ENCODE data around the gene SELENOS.

Gene SELENOS

DNA sequence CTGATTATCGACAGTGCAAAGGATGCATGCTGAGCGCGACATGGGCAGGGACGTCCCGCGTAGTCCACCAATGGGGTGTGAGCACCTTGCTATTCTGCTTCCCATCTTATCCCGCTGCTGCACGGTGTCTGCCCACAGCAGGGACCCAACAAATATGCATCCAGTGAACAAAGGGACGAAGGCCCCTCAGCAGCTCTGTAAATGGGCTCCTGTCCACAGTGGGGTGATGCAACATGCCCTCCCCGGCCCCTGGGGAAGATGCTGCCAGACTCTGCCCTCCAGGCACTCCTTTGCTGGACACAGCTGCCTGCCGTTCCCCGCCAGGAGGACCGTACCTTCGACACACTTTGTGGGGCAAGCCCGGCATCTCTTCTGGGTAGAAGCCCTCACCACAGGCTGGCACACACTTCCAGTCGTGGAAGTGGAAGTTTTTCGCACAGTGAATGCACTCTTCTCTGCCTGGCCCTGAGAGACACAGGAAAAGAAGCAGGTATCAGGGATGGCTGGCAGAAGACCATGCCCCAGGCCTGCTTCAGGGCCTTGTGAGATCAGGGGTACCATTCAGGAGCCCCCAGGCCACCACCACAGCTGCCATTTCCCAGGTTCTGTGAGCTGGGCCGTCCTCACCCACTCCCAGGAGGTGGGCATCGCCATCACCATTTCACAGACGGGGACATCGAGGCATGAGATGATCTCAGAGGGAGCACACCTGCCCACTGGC is 35.9 kb upstream of the SELENOS start:
- Histone ChIP-seq H2BK120ac (ENCODE audit: low read depth, low read length) (no peak overlapping the region), H2BK5ac (ENCODE audit: low read depth, low read length, poor library complexity, severe bottlenecking) (no peak overlapping the region), H3K4me3 (ENCODE audit: insufficient read depth in 1 of 2, low read depth in 1 of 2, low read length in 2 of 2) (no peak overlapping the region), H3K27ac (ENCODE audit: low read length, poor library complexity, severe bottlenecking) (no peak overlapping the region), H3K23ac (ENCODE audit: low read length in 2 of 2) (no peak overlapping the region), H3K18ac (ENCODE audit: low read depth in 1 of 2, low read length in 2 of 2) (no peak overlapping the region), H2BK12ac (ENCODE audit: low read length in 2 of 2) (no peak overlapping the region), H3K4ac (ENCODE audit: low read depth in 1 of 2, low read length in 2 of 2) (no peak overlapping the region), H2AK5ac (ENCODE audit: low read length, severe bottlenecking) (no peak overlapping the region), H3K4me2 (ENCODE audit: low read length, poor library complexity, severe bottlenecking) (no peak overlapping the region), H2AFZ (ENCODE audit: low read depth, low read length) (no peak overlapping the region), H4K91ac (ENCODE audit: low read length) (no peak overlapping the region), H3K9ac (ENCODE audit: low read length) (no peak overlapping the region), H4K8ac (ENCODE audit: low read length) (no peak overlapping the region), H3K79me1 (replicated peaks; ENCODE audit: low read length, poor library complexity, severe bottlenecking) (no peaks in the 10 kb centered on the region), H3K36me3 (ENCODE audit: control insufficient read depth in 1 of 2, insufficient read depth in 2 of 2, low read depth in 1 of 2, low read length in 2 of 2) (no peaks in the 10 kb centered on the region), H3K27me3 (ENCODE audit: control insufficient read depth in 1 of 2, insufficient read depth in 1 of 2, low read length in 2 of 2) (peaks cover 3 to 4% of the 10 kb centered on the region in 2 experiments), H3K9me3 (ENCODE audit: control insufficient read depth, low read length) (no peaks in the 10 kb centered on the region), H2BK15ac (ENCODE audit: low read depth, poor library complexity, severe bottlenecking) (no peak overlapping the region), H3K14ac (ENCODE audit: low read length in 2 of 2) (no peak overlapping the region), H3K4me1 (ENCODE audit: control insufficient read depth, insufficient read depth, low read depth, low read length) (no peaks in the 10 kb centered on the region)
- no peak for DNase-seq
- WGBS, result 91% methylated on average over 21 of the region's 21 CpGs

DNA sequence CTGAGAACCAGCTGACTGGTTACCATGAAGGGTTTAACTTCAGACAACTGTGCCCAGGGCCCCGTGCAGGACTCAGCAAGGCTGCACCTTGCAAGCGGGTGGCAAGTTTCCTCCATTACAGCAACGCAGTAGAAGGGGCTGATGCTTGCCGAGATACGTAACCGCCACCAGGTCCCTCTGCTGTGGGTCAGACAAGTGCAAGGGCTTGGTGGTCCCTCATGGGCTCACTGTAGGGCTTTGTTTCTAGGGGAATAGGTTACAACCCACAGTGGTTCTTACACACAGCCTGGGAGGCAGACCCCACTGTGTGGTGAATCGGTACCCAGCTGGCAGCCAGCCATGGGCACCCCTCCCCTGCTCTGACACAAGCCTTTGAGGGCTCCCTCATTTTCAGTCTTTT is 33.2 kb upstream of the SELENOS start:
- Histone ChIP-seq H3K79me1 (replicated peaks; ENCODE audit: low read length, poor library complexity, severe bottlenecking) (no peaks in the 10 kb centered on the region), H3K14ac (ENCODE audit: low read length in 2 of 2) (no peak overlapping the region), H2BK120ac (ENCODE audit: low read depth, low read length) (no peak overlapping the region), H2AFZ (ENCODE audit: low read depth, low read length) (no peak overlapping the region), H2AK5ac (ENCODE audit: low read length, severe bottlenecking) (no peak overlapping the region), H3K4me1 (ENCODE audit: control insufficient read depth, insufficient read depth, low read depth, low read length) (no peaks in the 10 kb centered on the region), H3K4ac (ENCODE audit: low read depth in 1 of 2, low read length in 2 of 2) (no peak overlapping the region), H3K4me2 (ENCODE audit: low read length, poor library complexity, severe bottlenecking) (no peak overlapping the region), H3K27me3 (ENCODE audit: control insufficient read depth in 1 of 2, insufficient read depth in 1 of 2, low read length in 2 of 2) (peaks cover 0 to 11% of the 10 kb centered on the region in 2 experiments), H3K36me3 (ENCODE audit: control insufficient read depth in 1 of 2, insufficient read depth in 2 of 2, low read depth in 1 of 2, low read length in 2 of 2) (no peaks in the 10 kb centered on the region), H3K4me3 (ENCODE audit: insufficient read depth in 1 of 2, low read depth in 1 of 2, low read length in 2 of 2) (no peak overlapping the region), H4K8ac (ENCODE audit: low read length) (no peak overlapping the region), H3K27ac (ENCODE audit: low read length, poor library complexity, severe bottlenecking) (no peak overlapping the region), H2BK15ac (ENCODE audit: low read depth, poor library complexity, severe bottlenecking) (no peak overlapping the region), H2BK12ac (ENCODE audit: low read length in 2 of 2) (no peak overlapping the region), H2BK5ac (ENCODE audit: low read depth, low read length, poor library complexity, severe bottlenecking) (no peak overlapping the region), H3K18ac (ENCODE audit: low read depth in 1 of 2, low read length in 2 of 2) (no peak overlapping the region), H3K9ac (ENCODE audit: low read length) (no peak overlapping the region), H3K23ac (ENCODE audit: low read length in 2 of 2) (no peak overlapping the region), H4K91ac (ENCODE audit: low read length) (no peak overlapping the region), H3K9me3 (ENCODE audit: control insufficient read depth, low read length) (no peaks in the 10 kb centered on the region)
- WGBS, result 92% methylated on average over 7 of the region's 7 CpGs
- DNase-seq, result no peak

DNA sequence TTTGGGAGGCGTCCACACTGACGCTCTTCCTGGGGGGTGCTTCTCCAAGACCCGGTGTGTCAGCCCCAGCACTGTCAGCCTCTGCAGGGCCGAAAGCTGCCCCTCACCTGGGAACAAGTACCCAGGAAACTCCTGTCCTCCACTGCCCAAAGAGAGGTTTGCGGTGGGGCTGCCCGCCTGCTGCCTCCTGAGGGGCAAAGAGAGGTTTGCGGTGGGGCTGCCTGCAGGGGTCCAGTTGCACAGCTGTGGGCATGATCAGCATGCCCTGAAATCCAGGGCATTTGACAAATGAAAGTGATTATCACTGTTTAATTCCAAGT is 32.8 kb upstream of the SELENOS start:
- Histone ChIP-seq H3K36me3 (ENCODE audit: control insufficient read depth in 1 of 2, insufficient read depth in 2 of 2, low read depth in 1 of 2, low read length in 2 of 2) (no peaks in the 10 kb centered on the region), H2BK120ac (ENCODE audit: low read depth, low read length) (no peak overlapping the region)

DNA sequence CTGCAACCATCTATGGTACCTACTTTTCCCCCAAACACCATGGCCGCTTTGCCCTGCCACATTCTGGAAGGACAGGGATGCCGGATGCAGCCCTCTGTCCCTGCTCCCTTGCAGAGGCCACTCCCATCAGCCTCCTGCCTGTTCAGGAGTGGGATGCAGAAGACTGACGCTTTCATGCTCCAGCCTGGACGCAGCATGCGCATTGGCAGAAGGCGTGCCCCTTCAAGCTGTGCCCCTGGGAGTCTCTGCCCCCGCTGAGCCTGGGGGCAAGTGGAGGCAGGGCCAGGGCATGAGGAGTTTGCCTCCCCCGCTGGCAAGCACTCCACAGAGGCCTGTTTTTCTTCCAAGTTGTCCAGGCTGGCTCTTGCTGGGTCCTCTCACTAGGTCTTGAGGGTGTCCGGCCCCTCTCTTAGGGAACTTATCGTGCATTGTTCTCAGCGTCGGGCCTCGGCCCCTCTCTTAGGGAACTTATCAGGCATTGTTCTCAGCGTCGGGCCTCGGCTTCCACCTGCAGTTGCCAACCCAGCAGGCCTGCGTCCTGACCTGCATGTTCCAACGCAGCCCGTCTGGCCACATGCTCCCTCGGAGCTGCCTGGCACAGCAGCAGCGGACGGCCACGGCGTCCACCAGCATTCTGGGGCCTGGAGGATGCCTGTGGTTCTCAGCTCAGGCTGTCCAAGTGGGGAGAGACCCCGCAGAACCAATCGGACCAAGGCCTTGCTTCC is 32.3 kb upstream of the SELENOS start:
- Histone ChIP-seq H2BK5ac (ENCODE audit: low read depth, low read length, poor library complexity, severe bottlenecking) (no peak overlapping the region), H3K4ac (ENCODE audit: low read depth in 1 of 2, low read length in 2 of 2) (no peak overlapping the region), H4K8ac (ENCODE audit: low read length) (no peak overlapping the region), H3K9me3 (ENCODE audit: control insufficient read depth, low read length) (no peaks in the 10 kb centered on the region), H3K27ac (ENCODE audit: low read length, poor library complexity, severe bottlenecking) (no peak overlapping the region), H3K23ac (ENCODE audit: low read length in 2 of 2) (no peak overlapping the region), H3K27me3 (ENCODE audit: control insufficient read depth in 1 of 2, insufficient read depth in 1 of 2, low read length in 2 of 2) (peaks cover 0 to 11% of the 10 kb centered on the region in 2 experiments), H3K4me2 (ENCODE audit: low read length, poor library complexity, severe bottlenecking) (no peak overlapping the region), H2AFZ (ENCODE audit: low read depth, low read length) (no peak overlapping the region), H2BK15ac (ENCODE audit: low read depth, poor library complexity, severe bottlenecking) (no peak overlapping the region), H3K4me3 (ENCODE audit: insufficient read depth in 1 of 2, low read depth in 1 of 2, low read length in 2 of 2) (no peak overlapping the region), H2BK120ac (ENCODE audit: low read depth, low read length) (no peak overlapping the region), H4K91ac (ENCODE audit: low read length) (no peak overlapping the region), H3K18ac (ENCODE audit: low read depth in 1 of 2, low read length in 2 of 2) (no peak overlapping the region), H3K14ac (ENCODE audit: low read length in 2 of 2) (no peak overlapping the region), H3K9ac (ENCODE audit: low read length) (no peak overlapping the region), H3K79me1 (replicated peaks; ENCODE audit: low read length, poor library complexity, severe bottlenecking) (no peaks in the 10 kb centered on the region), H2AK5ac (ENCODE audit: low read length, severe bottlenecking) (no peak overlapping the region), H2BK12ac (ENCODE audit: low read length in 2 of 2) (no peak overlapping the region), H3K36me3 (ENCODE audit: control insufficient read depth in 1 of 2, insufficient read depth in 2 of 2, low read depth in 1 of 2, low read length in 2 of 2) (no peaks in the 10 kb centered on the region), H3K4me1 (ENCODE audit: control insufficient read depth, insufficient read depth, low read depth, low read length) (no peaks in the 10 kb centered on the region)
- DNase-seq, result no peak
- 83% methylated on average over 26 of the region's 26 CpGs for WGBS

More for the DNA sequence above, 32.8 kb upstream of the SELENOS start:
- Histone ChIP-seq H3K79me1 (replicated peaks; ENCODE audit: low read length, poor library complexity, severe bottlenecking) (no peaks in the 10 kb centered on the region), H2BK15ac (ENCODE audit: low read depth, poor library complexity, severe bottlenecking) (no peak overlapping the region), H3K4me3 (ENCODE audit: insufficient read depth in 1 of 2, low read depth in 1 of 2, low read length in 2 of 2) (no peak overlapping the region), H3K27ac (ENCODE audit: low read length, poor library complexity, severe bottlenecking) (no peak overlapping the region), H2AFZ (ENCODE audit: low read depth, low read length) (no peak overlapping the region), H3K18ac (ENCODE audit: low read depth in 1 of 2, low read length in 2 of 2) (no peak overlapping the region), H3K4me1 (ENCODE audit: control insufficient read depth, insufficient read depth, low read depth, low read length) (no peaks in the 10 kb centered on the region), H2BK5ac (ENCODE audit: low read depth, low read length, poor library complexity, severe bottlenecking) (no peak overlapping the region), H3K23ac (ENCODE audit: low read length in 2 of 2) (no peak overlapping the region), H2AK5ac (ENCODE audit: low read length, severe bottlenecking) (no peak overlapping the region), H3K14ac (ENCODE audit: low read length in 2 of 2) (no peak overlapping the region), H3K9ac (ENCODE audit: low read length) (no peak overlapping the region), H4K91ac (ENCODE audit: low read length) (no peak overlapping the region), H3K4ac (ENCODE audit: low read depth in 1 of 2, low read length in 2 of 2) (no peak overlapping the region), H4K8ac (ENCODE audit: low read length) (no peak overlapping the region), H3K27me3 (ENCODE audit: control insufficient read depth in 1 of 2, insufficient read depth in 1 of 2, low read length in 2 of 2) (peaks cover 0 to 11% of the 10 kb centered on the region in 2 experiments), H3K4me2 (ENCODE audit: low read length, poor library complexity, severe bottlenecking) (no peak overlapping the region), H2BK12ac (ENCODE audit: low read length in 2 of 2) (no peak overlapping the region), H3K9me3 (ENCODE audit: control insufficient read depth, low read length) (no peaks in the 10 kb centered on the region)
- no peak for DNase-seq
- 92% methylated on average over 7 of the region's 7 CpGs for WGBS

Data from mesenchymal stem cell (in vitro differentiated cells and primary cell).